ENCODE data around the gene PKNOX1.
"Not testable (repeated sequence)": the region's sequence is repeated elsewhere in the genome, so short reads cannot be mapped to it uniquely, and the experiment has no call there.

Gene PKNOX1

DNA sequence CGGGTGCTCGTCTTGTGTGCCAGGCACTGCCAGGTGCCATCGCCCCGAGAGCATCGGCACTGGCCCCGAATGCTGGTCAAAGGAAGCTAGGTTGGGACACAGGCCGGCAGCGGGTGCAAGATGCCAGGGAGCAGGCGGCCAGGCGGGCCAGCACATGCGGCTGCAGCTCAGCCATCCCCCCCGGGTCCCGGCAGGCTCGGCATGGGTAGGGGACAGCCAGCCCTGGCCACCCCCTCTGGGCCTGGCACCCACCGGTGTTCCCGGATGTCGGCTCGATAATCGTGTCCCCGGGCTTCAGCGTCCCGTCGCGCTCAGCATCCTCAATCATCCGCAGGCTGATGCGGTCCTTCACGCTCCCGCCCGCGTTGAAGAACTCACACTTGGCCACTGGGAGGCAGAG lies 91.6 kb downstream of the PKNOX1 start:
- H4K20me1 ChIP-seq, H3K4me3 ChIP-seq, H3K4me1 ChIP-seq, H3K27me3 ChIP-seq, H3K9ac ChIP-seq, H3K27ac ChIP-seq, H3K36me3 ChIP-seq, H3K9me3 ChIP-seq, H3K4me2 ChIP-seq: not testable (repeated sequence)

GRCh38 chr21:43066690-43067089 lies 92.3 kb downstream of the PKNOX1 start:
- not testable (repeated sequence) for H3K4me1 ChIP-seq, H3K4me3 ChIP-seq, H3K27ac ChIP-seq, H3K4me2 ChIP-seq, H3K9ac ChIP-seq, H3K27me3 ChIP-seq, H3K9me3 ChIP-seq, H3K36me3 ChIP-seq, H4K20me1 ChIP-seq

DNA sequence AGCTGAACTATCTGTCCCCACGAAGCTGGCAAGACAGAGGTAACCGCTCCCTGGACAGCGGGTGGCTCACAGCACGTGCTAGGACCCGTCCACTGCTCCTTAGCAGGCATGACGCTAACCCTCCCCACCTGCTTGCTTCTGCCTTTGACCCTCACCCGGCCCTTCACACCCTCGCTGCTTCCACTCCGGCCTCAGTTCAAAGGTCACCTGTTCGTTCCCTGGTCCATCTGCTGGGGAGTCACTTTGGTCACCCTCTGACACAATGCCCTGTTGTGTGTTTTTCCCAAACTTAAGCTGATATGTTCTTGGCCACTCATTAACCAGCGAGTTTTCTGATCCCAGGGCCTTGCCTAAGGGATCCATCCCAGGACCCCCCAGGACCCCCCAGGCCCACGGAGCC lies 93.7 kb downstream of the PKNOX1 start:
- not testable (repeated sequence) for H4K20me1 ChIP-seq, H3K9ac ChIP-seq, H3K36me3 ChIP-seq, H3K4me3 ChIP-seq, H3K4me2 ChIP-seq, H3K27ac ChIP-seq, H3K4me1 ChIP-seq, H3K27me3 ChIP-seq, H3K9me3 ChIP-seq

- H3K9ac ChIP-seq, H3K9me3 ChIP-seq, H3K27me3 ChIP-seq, H3K4me3 ChIP-seq, H4K20me1 ChIP-seq, H3K4me2 ChIP-seq, H3K4me1 ChIP-seq, H3K36me3 ChIP-seq, H3K27ac ChIP-seq: not testable (repeated sequence)
Observed at GRCh38 chr21:43069682-43070081, 95.3 kb downstream of the PKNOX1 start.

GRCh38 chr21:43072742-43073141 lies 98.4 kb downstream of the PKNOX1 start:
- not testable (repeated sequence) for H3K9ac ChIP-seq, H3K36me3 ChIP-seq, H3K9me3 ChIP-seq, H3K27ac ChIP-seq, H3K4me1 ChIP-seq, H3K27me3 ChIP-seq, H3K4me3 ChIP-seq, H3K4me2 ChIP-seq, H4K20me1 ChIP-seq

GRCh38 chr21:43074401-43075169 lies 100.2 kb downstream of the PKNOX1 start:
- not testable (repeated sequence) for H3K4me2 ChIP-seq, H3K4me3 ChIP-seq, H3K9ac ChIP-seq, H3K27me3 ChIP-seq, H3K4me1 ChIP-seq, H4K20me1 ChIP-seq, H3K27ac ChIP-seq, H3K36me3 ChIP-seq, H3K9me3 ChIP-seq

DNA sequence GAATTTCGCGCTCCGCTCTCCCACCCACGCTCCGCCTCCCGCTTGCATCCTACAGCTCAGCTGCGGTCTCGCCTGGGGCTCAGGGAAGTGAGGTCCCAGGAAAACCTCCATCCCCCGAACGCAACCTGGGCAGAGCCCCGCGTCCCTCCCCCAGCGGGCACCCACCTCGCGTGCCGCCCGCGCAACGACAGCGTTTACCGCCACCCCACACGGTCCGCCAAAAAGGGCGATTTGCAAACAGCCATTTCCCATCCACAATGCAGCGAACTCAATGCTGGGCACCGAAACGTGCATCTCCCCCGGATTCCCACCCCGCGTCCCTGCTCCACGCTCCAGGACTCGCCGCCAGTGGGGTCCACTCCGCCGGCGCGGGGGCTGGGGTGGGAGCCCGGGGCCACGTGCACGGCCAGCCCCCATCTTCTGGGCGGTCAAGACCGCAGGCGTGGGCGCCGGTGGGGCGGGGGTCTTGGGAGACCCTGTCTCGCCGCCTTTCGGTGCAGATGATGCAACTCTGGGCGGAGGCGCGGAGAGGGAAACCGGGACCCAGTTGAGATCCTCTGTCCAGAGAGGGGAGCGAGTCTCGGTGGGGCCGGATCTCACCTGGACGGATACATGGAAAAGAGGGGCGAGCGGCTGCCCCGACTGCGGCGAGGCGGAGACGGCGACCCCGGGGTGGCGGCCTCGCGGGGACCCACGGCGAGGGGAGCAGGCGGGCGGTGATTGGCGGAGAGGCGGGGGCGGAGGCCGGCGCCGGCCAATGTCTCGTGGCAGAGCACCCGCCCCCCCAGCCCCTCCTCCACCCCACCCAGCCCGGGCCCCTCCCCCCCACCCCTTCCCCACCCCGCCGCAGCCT lies 101.0 kb downstream of the PKNOX1 start, which contains the start of gene CBS:
CBS (minus strand) TSS at position 666 of the 853 bp plus-strand sequence. CDS start 3,642 bp downstream, outside the sequence.
- not testable (repeated sequence) for H3K9me3 ChIP-seq, H3K27ac ChIP-seq, H3K4me2 ChIP-seq, H3K27me3 ChIP-seq, H3K9ac ChIP-seq, H3K36me3 ChIP-seq, H3K4me1 ChIP-seq, H3K4me3 ChIP-seq, H4K20me1 ChIP-seq

DNA sequence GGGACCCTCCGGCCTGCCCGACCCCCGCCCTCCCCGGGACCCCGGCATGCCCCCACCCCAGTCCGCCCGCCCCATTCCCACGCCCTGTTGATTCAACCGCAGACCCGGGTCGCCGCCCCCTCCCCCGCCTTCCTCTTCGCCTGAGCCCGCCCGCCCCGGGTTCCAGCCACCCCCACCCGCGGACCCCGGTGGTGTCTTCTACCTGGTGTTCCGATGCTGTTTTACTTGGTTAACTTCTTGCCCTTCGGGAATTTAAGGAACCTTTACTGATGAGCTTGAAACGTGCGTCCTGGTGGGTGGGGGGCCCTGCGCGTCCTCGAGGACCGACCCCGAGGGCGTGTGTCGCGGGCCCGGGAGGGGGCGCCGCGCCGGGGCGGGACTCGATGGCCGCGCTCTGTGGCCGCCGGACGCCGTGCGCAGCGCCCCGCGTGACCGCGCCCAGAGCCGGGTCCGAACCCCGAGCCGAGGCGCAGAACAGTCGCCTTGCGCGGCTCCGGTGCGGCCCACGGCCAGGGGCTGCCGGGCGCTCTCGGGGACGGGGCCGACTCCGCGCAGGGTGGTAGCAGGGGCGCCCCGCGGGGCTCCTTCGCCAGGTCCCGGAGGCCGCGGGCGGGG lies 101.8 kb downstream of the PKNOX1 start:
- H3K4me2 ChIP-seq, H3K27ac ChIP-seq, H3K9ac ChIP-seq, H3K4me1 ChIP-seq, H3K9me3 ChIP-seq, H3K4me3 ChIP-seq, H3K36me3 ChIP-seq, H3K27me3 ChIP-seq, H4K20me1 ChIP-seq: not testable (repeated sequence)

DNA sequence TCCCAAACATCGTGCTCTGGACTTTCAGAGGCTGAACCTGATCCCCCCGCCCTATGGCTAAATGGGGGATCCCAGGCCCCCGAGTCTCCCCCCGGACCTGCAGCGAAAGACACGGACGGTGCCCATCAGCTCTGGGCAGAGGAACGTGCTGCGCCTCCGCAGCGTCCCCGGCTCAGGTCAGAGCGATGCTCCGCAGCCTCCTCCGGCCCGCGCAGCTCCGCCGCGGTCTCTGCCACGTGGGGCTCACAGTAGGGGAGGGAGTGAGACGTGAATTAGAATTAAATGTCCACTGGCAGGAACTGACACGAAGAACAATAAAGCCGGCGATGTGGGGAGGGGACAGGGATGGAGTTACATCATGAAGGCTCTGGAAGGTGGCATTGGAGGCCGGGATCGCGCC lies 102.3 kb downstream of the PKNOX1 start:
- H3K4me3 ChIP-seq, H3K9me3 ChIP-seq, H3K9ac ChIP-seq, H3K27me3 ChIP-seq, H3K4me2 ChIP-seq, H3K4me1 ChIP-seq, H4K20me1 ChIP-seq, H3K27ac ChIP-seq, H3K36me3 ChIP-seq: not testable (repeated sequence)

GRCh38 chr21:43082587-43083300 lies 108.4 kb downstream of the PKNOX1 start:
- H3K9me3 ChIP-seq, result not testable (repeated sequence)

More at GRCh38 chr21:43082587-43083300, 108.4 kb downstream of the PKNOX1 start:
- H3K9ac ChIP-seq, H3K36me3 ChIP-seq, H3K27me3 ChIP-seq, H3K4me1 ChIP-seq, H3K4me2 ChIP-seq, H3K27ac ChIP-seq, H4K20me1 ChIP-seq, H3K4me3 ChIP-seq: not testable (repeated sequence)

Measured in BLaER1 (cell line).